SH-SY5Y (cell line): ENCODE data around the gene MEX3C.

Experiments used
- GATA2 ChIP-seq: IDR thresholded peaks from 2 replicates; pipeline ENCODE4 v1.6.1; 2011; ENCODE audit warnings: mild to moderate bottlenecking, low read depth, low read length
- GATA3 ChIP-seq: IDR thresholded peaks from 2 replicates; pipeline ENCODE4 v1.6.1; 2011; ENCODE audit warnings: low read depth, mild to moderate bottlenecking, low read length, moderate library complexity

- TF ChIP-seq GATA2: no peak
- no peak for TF ChIP-seq GATA3
These were observed 65.1 kb downstream of the MEX3C start for GRCh38 chr18:51132256-51132935.
